ENCODE data around the gene SMS.
A peak's percentile ranks its signal among the peaks of the same experiment; 100 is the strongest.

SMS gene

GRCh38 chrX:21978346-21978745 lies 37.8 kb downstream of the SMS start:
- no peak for DNase-seq (ENCODE audit: low read depth in 2 of 2)

GRCh38 chrX:21982311-21982710 lies 41.8 kb downstream of the SMS start:
- DNase-seq (ENCODE audit: low read depth in 2 of 2) = no peak

- peak; percentile 53 to 54 for DNase-seq (ENCODE audit: low read depth in 2 of 2)
Measured at GRCh38 chrX:21985332-21985777, 44.8 kb downstream of the SMS start.

GRCh38 chrX:21986596-21986995 lies 46.1 kb downstream of the SMS start:
- no peak for DNase-seq (ENCODE audit: low read depth in 2 of 2)

GRCh38 chrX:21989384-21989783 lies 48.9 kb downstream of the SMS start:
- DNase-seq (ENCODE audit: low read depth in 2 of 2) = no peak

GRCh38 chrX:21990832-21991231 lies 50.3 kb downstream of the SMS start:
- DNase-seq (ENCODE audit: low read depth in 2 of 2) = no peak

GRCh38 chrX:21991504-21991903 lies 51.0 kb downstream of the SMS start:
- DNase-seq (ENCODE audit: low read depth in 2 of 2) = no peak

- no peak for DNase-seq (ENCODE audit: low read depth in 2 of 2)
Measured at GRCh38 chrX:21993265-21993664, 52.8 kb downstream of the SMS start.

- peak; percentile 27 to 30 for DNase-seq (ENCODE audit: low read depth in 2 of 2)
Measured at GRCh38 chrX:21996872-21997455, 56.5 kb downstream of the SMS start.

GRCh38 chrX:21998037-21998436 lies 57.5 kb downstream of the SMS start:
- DNase-seq (ENCODE audit: low read depth in 2 of 2) = no peak

GRCh38 chrX:22004866-22005265 lies 64.4 kb downstream of the SMS start:
- DNase-seq (ENCODE audit: low read depth in 2 of 2) = no peak

- no peak for DNase-seq (ENCODE audit: low read depth in 2 of 2)
Measured at GRCh38 chrX:22012051-22012450, 71.5 kb downstream of the SMS start.

GRCh38 chrX:22012931-22013330 lies 72.4 kb downstream of the SMS start:
- no peak for DNase-seq (ENCODE audit: low read depth in 2 of 2)

- DNase-seq (ENCODE audit: low read depth in 2 of 2) = no peak
Measured at GRCh38 chrX:22015139-22015750, 74.7 kb downstream of the SMS start.

GRCh38 chrX:22021751-22022324 lies 81.3 kb downstream of the SMS start:
- no peak for DNase-seq (ENCODE audit: low read depth in 2 of 2)

GRCh38 chrX:22024577-22024976 lies 84.1 kb downstream of the SMS start:
- no peak for DNase-seq (ENCODE audit: low read depth in 2 of 2)

- DNase-seq (ENCODE audit: low read depth in 2 of 2) = no peak
Measured at GRCh38 chrX:22025751-22026150, 85.2 kb downstream of the SMS start.

- no peak for DNase-seq (ENCODE audit: low read depth in 2 of 2)
Measured at GRCh38 chrX:22026731-22027130, 86.2 kb downstream of the SMS start.

GRCh38 chrX:22032084-22032483 lies 91.6 kb downstream of the SMS start, which contains the start of gene PHEX:
Gene PHEX (plus strand): TSS chrX:22032325. CDS start chrX:22033006, 681 bp downstream.
- DNase-seq (ENCODE audit: low read depth in 2 of 2) = no peak

GRCh38 chrX:22032506-22032905 lies 92.0 kb downstream of the SMS start:
- no peak for DNase-seq (ENCODE audit: low read depth in 2 of 2)

GRCh38 chrX:22033818-22034217 lies 93.3 kb downstream of the SMS start:
- DNase-seq (ENCODE audit: low read depth in 2 of 2) = no peak

- no peak for DNase-seq (ENCODE audit: low read depth in 2 of 2)
Measured at GRCh38 chrX:22035236-22035635, 94.7 kb downstream of the SMS start.

GRCh38 chrX:22037225-22037624 lies 96.7 kb downstream of the SMS start:
- DNase-seq (ENCODE audit: low read depth in 2 of 2) = no peak

Data from fibroblast of skin of left quadriceps (primary cell).